ENCODE data around the gene TMEM53. TPM values are rescaled to one million over a fixed set of nuclear protein-coding genes. Genes with fewer than 3 reads are reported as not detected.

Gene TMEM53
- 1 to 10 TPM; 2.8 to 2.9 TPM for total RNA-seq

- CTCF ChIA-PET: interaction anchor here (0.7 to 3.7 kb wide), 3 partner anchors 11 to 23 kb away, joined by 3 to 16 read pairs (median 4); no protein-coding TSS in a partner anchor
- POLR2A ChIA-PET: interaction anchor here (0.5 to 2.7 kb wide), 6 partner anchors 9 to 102 kb away, joined by 3 to 14 read pairs (median 6); partner anchors contain the start of gene RNU5D-1
These were observed at the start of gene TMEM53, which contains the start of gene ARMH1 for GRCh38 chr1:44674113-44675000. Gene TMEM53 (minus strand): TSS chr1:44674481. CDS start chr1:44674391, 90 bp downstream. Gene ARMH1 (plus strand): TSS chr1:44674714. CDS start chr1:44689698, 14,984 bp downstream.

DNA sequence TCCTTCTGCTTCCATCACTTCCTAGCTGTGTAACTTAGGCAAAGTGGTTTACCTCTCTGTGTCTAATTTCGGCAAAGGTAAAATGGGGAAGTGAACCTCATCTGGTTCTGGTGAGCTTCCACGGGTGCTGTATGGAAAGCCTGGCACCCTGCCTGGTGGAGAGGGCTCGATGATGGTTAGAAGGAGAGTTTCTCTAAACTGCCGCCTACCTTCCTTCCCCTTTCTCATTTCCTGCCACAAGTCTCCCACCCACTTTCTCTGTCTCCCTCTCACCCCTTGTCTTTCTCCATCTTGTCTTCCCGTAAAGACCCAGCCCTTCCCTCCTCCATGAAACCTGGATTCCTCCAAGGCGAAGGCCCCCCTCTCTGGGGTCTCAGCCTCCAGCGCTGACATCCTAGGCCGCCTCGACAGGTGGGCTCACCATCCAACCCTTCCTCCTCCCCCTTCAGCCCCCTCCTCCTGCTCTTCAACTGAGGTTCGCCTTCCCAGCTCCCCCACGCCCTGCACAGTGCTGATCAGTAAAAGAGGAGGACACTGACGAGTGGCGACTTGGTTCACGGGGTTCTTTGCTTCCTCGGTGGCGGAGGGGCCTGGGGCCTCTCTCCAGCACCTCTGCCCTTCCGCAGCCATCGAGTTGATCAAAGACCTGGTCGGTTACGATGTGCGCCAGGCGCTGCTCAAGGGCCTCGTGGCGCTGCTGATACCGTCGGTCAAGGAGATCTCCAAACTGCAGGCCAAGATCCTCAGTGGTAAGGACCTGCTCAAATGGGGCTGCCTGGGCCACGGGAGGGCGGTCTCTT is 49.4 kb upstream of the TMEM53 start:
- CTCF ChIA-PET: interaction anchor here (1.1 to 5.9 kb wide), 2 partner anchors 7 to 85 kb away, joined by 4 to 38 read pairs; partner anchors contain the start of genes BTBD19 and RNU5D-1
- POLR2A ChIA-PET: interaction anchor here (0.6 to 1.8 kb wide), 2 partner anchors 87 to 97 kb away, joined by 3 to 5 read pairs; no protein-coding TSS in a partner anchor

DNA sequence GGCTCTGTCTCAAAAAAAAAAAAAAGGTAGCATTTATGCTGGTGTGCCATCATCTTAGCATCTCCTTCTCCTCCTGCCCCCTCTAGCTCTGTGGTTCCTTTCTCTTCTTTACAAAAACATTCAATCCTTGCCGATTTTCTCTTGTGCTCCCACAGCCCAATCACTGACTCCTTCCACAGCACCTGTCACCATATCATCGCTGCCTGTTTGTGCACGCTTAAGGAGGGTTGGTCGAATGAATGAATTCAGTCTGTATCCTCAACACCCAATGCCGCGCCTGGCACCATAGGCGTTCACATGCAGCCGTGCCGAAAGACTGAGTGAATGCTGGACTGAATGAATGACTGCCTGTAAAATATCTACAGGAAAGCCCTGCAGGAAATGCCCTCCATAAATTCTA is 48.8 kb upstream of the TMEM53 start:
- CTCF ChIA-PET: interaction anchor here (5.9 kb wide), 1 partner anchor 8 kb away, joined by 38 read pairs; the partner anchor contains the start of gene RNU5D-1
- POLR2A ChIA-PET: interaction anchor here (1.8 to 2.2 kb wide), 3 partner anchors 86 to 617 kb away, joined by 5 to 19 read pairs (median 6); partner anchors contain the start of genes BTBD19, MUTYH and TOE1

- ChIA-PET CTCF (interaction anchor here (0.8 to 5.9 kb wide), 6 partner anchors 9 to 293 kb away, joined by 3 to 38 read pairs (median 3); partner anchors contain the start of genes BTBD19 and RNU5D-1), POLR2A (interaction anchor here (0.6 to 2.3 kb wide), 22 partner anchors 10 to 618 kb away, joined by 4 to 153 read pairs (median 6); partner anchors contain the start of genes ARMH1, BTBD19, HECTD3 and MUTYH)
These were observed 47.4 kb upstream of the TMEM53 start for GRCh38 chr1:44721485-44722361.

DNA sequence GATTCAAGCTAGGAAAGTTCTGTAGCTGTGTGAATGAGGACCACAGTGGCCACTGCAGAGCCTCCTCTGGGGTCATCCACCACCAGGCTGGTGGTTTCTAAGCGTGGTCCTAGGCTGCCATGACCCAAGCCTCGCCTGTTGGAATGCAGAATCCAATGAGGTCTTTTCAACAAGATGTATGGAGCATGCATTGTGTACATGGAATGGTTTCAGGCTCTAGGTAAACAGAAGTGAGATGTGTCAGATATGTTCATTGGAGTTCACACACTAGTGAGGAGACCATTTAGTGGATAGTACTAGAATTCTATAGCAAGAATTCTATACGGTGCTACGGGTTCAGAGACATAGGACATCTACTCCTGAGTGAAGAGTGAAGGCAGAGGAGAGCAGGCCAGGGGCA is 46.0 kb upstream of the TMEM53 start:
- ChIA-PET CTCF (interaction anchor here (1.1 to 5.9 kb wide), 2 partner anchors 11 to 74 kb away, joined by 5 to 38 read pairs; partner anchors contain the start of gene RNU5D-1), POLR2A (interaction anchor here (0.6 to 2.3 kb wide), 5 partner anchors 10 to 80 kb away, joined by 3 to 36 read pairs (median 3); partner anchors contain the start of genes KIF2C, PLK3 and RNU5D-1)

GRCh38 chr1:44719318-44719717 is 45.0 kb upstream of the TMEM53 start:
- ChIA-PET CTCF (interaction anchor here (0.6 to 5.9 kb wide), 3 partner anchors 12 to 717 kb away, joined by 5 to 38 read pairs (median 5); partner anchors contain the start of gene RNU5D-1), POLR2A (no interaction called here)

DNA sequence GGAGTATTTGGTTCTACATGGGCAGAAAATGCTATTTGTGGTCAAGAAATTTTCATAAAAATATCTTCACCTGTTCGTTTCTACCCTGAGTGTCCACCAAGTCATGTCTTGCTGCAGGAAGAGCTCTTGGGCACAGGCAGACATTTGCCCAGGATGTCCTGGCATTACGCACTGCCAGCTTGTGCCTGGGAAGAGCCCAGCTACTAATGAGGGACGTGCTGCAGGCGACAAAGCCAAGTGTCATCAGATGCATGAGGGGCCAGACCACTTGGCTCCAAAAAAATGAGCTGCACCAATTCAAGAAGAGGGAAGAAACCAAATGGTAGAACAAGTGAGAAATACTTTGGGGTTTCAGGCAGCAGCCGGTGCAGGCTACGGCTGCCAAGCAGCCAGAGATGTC is 43.8 kb upstream of the TMEM53 start:
- POLR2A ChIA-PET: interaction anchor here (0.5 kb wide), 1 partner anchor 10 kb away, joined by 3 read pairs; no protein-coding TSS in a partner anchor
- CTCF ChIA-PET: interaction anchor here (1.2 kb wide), 1 partner anchor 102 kb away, joined by 3 read pairs; no protein-coding TSS in a partner anchor

DNA sequence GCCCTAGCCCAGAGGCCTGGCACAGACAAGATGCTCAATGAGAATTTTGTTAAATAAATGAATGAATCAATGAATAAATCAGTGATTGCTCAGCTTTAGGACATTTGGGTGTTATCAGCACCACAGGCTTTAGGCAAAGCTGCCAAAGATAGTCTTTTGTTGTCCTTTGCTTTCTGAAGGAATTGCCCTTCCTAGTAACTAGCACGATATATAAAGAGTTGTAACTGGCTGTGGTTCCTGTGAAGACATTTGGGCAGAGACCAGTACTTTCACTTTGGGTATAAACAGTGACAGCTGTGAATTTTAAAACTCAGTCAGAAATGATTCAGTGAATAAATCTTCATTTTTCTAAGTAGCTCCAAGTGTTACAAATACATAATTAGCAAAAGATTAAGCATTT is 43.4 kb upstream of the TMEM53 start:
- ChIA-PET POLR2A (interaction anchor here (0.5 kb wide), 1 partner anchor 11 kb away, joined by 3 read pairs; no protein-coding TSS in a partner anchor), CTCF (interaction anchor here (0.6 to 1.2 kb wide), 2 partner anchors 15 to 102 kb away, joined by 3 to 4 read pairs; no protein-coding TSS in a partner anchor)

GRCh38 chr1:44717156-44717555 is 42.9 kb upstream of the TMEM53 start:
- ChIA-PET CTCF (interaction anchor here (0.6 to 1.0 kb wide), 4 partner anchors 15 to 83 kb away, joined by 3 to 4 read pairs (median 3); partner anchors contain the start of gene PLK3), POLR2A (no interaction called here)

GRCh38 chr1:44714944-44715571 is 40.8 kb upstream of the TMEM53 start:
- CTCF ChIA-PET: interaction anchor here (0.7 to 2.2 kb wide), 5 partner anchors 9 to 108 kb away, joined by 3 to 5 read pairs (median 3); partner anchors contain the start of gene RNU5D-1
- POLR2A ChIA-PET: no interaction called here

GRCh38 chr1:44714532-44714931 is 40.3 kb upstream of the TMEM53 start:
- ChIA-PET POLR2A (no interaction called here), CTCF (interaction anchor here (0.7 to 2.2 kb wide), 4 partner anchors 8 to 108 kb away, joined by 3 to 5 read pairs (median 4); partner anchors contain the start of gene RNU5D-1)

DNA sequence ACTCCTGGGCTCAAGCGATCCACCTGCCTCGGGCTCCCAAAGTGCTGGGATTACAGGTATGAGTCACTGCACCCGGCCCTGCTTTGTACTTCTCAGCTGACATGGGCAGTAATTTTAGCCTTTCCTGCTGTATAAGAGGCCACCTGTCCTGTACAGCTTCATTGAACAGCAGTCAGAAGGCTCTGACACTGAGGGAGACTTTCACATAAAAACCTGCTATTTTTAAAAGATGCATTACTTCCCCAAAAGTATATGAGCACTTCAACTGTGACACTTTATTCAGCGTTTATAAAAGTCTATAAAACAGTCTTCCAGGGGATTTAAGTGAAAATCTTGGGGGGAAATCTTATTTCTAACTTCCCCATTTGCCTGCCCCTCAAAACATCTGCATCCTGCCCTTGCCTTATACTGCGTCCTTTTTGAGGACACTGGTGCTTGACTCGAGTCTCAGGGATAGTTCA is 39.1 kb upstream of the TMEM53 start:
- ChIA-PET POLR2A (no interaction called here), CTCF (interaction anchor here (0.7 to 0.9 kb wide), 3 partner anchors 11 to 82 kb away, joined by 3 read pairs; no protein-coding TSS in a partner anchor)

GRCh38 chr1:44707959-44708831 is 33.9 kb upstream of the TMEM53 start:
- ChIA-PET POLR2A (interaction anchor here (1.0 kb wide), 1 partner anchor 23 kb away, joined by 3 read pairs; the partner anchor contains the start of gene RNU5D-1), CTCF (interaction anchor here (0.8 to 0.9 kb wide), 2 partner anchors 17 to 113 kb away, joined by 3 read pairs; no protein-coding TSS in a partner anchor)

- POLR2A ChIA-PET: no interaction called here
These were observed 33.0 kb upstream of the TMEM53 start for GRCh38 chr1:44707112-44707881.

DNA sequence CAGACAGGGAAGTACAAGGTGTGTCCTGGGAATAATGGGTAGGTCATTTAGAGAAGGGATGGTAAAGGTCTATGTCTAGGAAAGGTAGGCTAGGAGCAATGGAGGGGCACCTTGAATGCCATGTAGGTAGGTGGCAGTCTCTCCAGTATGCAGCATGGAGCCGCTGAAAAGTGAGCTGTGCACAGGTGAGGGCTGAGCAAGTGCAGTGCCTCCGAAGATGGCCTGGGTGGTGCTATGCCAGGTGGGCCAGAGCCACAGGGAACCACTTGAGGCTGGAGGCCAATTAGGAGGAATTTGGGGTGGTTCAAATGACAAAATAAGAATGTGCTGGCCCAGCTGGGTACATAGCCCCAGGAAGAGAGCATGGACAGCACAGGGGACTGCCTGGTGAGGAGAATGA is 31.7 kb upstream of the TMEM53 start:
- POLR2A ChIA-PET: no interaction called here
- CTCF ChIA-PET: interaction anchor here (1.2 kb wide), 1 partner anchor 9 kb away, joined by 3 read pairs; no protein-coding TSS in a partner anchor

More at GRCh38 chr1:44707112-44707881, 33.0 kb upstream of the TMEM53 start:
- CTCF ChIA-PET: interaction anchor here (0.9 kb wide), 1 partner anchor 18 kb away, joined by 3 read pairs; no protein-coding TSS in a partner anchor
